Gastroesophageal sphincter (tissue), 3 donors: Measurements from ENCODE around the gene GRIA4.

Source experiments
- POLR2A ChIP-seq, 2 donors: fragments of 450-650 bp; IDR thresholded peaks; one replicate each; pipeline ENCODE4 v1.6.1; 2017; ENCODE audit warnings: antibody characterized with exemption in 2 of 2, mild to moderate bottlenecking in 2 of 2, moderate library complexity in 1 of 2
- TF ChIP-seq, protein P1 (sequence below), 4 experiments: fragments of 200-600 bp in 2 of 4; fragments of 450-650 bp in 2 of 4; sonication (generic) in 1 of 4; IDR thresholded peaks; one replicate each; pipeline ENCODE4 v1.5.1; 2017 to 2019; ENCODE audit warnings: antibody characterized with exemption in 4 of 4, mild to moderate bottlenecking in 2 of 4, moderate library complexity in 2 of 4

DNA sequence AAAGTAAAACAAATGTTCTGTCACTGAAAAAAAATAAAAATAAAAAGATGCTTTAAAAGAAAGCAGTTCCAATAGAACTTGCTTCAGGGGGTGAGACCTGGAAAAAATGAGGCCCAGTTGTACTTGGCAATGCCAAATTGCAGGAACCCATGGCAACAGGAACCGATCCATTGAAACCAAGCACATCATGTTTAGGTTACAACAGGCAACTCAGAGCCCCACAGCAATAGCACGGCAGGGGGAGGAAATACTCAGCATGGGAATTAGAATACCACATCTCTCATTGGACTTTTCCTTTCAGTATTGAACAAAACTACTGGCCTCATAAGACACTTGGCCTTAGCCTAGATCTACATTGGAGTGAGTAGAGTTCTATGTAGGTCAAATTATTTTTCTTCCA is 327.9 kb downstream of the GRIA4 start:
- TF ChIP-seq, protein P1, sequence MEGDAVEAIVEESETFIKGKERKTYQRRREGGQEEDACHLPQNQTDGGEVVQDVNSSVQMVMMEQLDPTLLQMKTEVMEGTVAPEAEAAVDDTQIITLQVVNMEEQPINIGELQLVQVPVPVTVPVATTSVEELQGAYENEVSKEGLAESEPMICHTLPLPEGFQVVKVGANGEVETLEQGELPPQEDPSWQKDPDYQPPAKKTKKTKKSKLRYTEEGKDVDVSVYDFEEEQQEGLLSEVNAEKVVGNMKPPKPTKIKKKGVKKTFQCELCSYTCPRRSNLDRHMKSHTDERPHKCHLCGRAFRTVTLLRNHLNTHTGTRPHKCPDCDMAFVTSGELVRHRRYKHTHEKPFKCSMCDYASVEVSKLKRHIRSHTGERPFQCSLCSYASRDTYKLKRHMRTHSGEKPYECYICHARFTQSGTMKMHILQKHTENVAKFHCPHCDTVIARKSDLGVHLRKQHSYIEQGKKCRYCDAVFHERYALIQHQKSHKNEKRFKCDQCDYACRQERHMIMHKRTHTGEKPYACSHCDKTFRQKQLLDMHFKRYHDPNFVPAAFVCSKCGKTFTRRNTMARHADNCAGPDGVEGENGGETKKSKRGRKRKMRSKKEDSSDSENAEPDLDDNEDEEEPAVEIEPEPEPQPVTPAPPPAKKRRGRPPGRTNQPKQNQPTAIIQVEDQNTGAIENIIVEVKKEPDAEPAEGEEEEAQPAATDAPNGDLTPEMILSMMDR (IDR thresholded peaks at IDR 0.05), result no peak
- TF ChIP-seq POLR2A (IDR thresholded peaks at IDR 0.05), result no peak
